HepG2 (cell line): ENCODE measurements around the gene ZNF169. TPM values are rescaled to one million over a fixed set of nuclear protein-coding genes. Genes with fewer than 3 reads are reported as not detected.

Source experiments
- FOXM1 ChIP-seq: sonication (generic); formaldehyde crosslinking; IDR thresholded peaks from 2 replicates; pipeline ENCODE4 v1.5.0; 2020; ENCODE audit warnings: missing genetic modification reagents
- GPN1 ChIP-seq: sonication (generic); formaldehyde crosslinking; IDR thresholded peaks from 2 replicates; pipeline ENCODE4 v1.5.1; 2020; ENCODE audit warnings: missing genetic modification reagents, borderline replicate concordance
- LCORL ChIP-seq, 2 experiments: fragments of 450-650 bp in 1 of 2; sonication (generic) in 1 of 2; formaldehyde crosslinking in 1 of 2; IDR thresholded peaks; 2 replicates each; pipeline versions ENCODE4 v1.5.0 to v1.6.1; 2017 to 2020; ENCODE audit warnings: antibody characterized with exemption in 1 of 2, missing genetic modification reagents in 1 of 2
- MAF1 ChIP-seq: sonication (generic); formaldehyde crosslinking; IDR thresholded peaks from 2 replicates; pipeline ENCODE4 v1.5.0; 2020; ENCODE audit warnings: missing genetic modification reagents, borderline replicate concordance
- NFATC3 ChIP-seq: sonication (generic); formaldehyde crosslinking; IDR thresholded peaks from 2 replicates; pipeline ENCODE4 v1.5.1; 2020; ENCODE audit warnings: mild to moderate bottlenecking, missing genetic modification reagents
- SAP130 ChIP-seq: IDR thresholded peaks from 2 replicates; pipeline ENCODE4 v1.6.1; 2016; ENCODE audit warnings: low read depth
- ZBTB8A ChIP-seq: sonication (generic); formaldehyde crosslinking; IDR thresholded peaks from 2 replicates; pipeline ENCODE4 v1.4.0; 2020; ENCODE audit warnings: mild to moderate bottlenecking, low read depth, missing genetic modification reagents, borderline replicate concordance
- ZFP37 ChIP-seq: sonication (generic); formaldehyde crosslinking; IDR thresholded peaks from 2 replicates; pipeline ENCODE4 v1.4.0; 2020; ENCODE audit warnings: missing genetic modification reagents, borderline replicate concordance
- ZNF138 ChIP-seq: sonication (generic); formaldehyde crosslinking; IDR thresholded peaks from 2 replicates; pipeline ENCODE4 v1.5.0; 2020; ENCODE audit warnings: mild to moderate bottlenecking, low read depth, missing genetic modification reagents
- ZNF264 ChIP-seq: sonication (generic); formaldehyde crosslinking; IDR thresholded peaks from 2 replicates; pipeline ENCODE4 v1.4.0; 2020; ENCODE audit warnings: missing genetic modification reagents
- ZSCAN20 ChIP-seq: sonication (generic); formaldehyde crosslinking; IDR thresholded peaks from 2 replicates; pipeline ENCODE4 v1.4.0; 2020; ENCODE audit warnings: missing genetic modification reagents, mild to moderate bottlenecking, borderline replicate concordance
- polyA plus RNA-seq, 8 experiments: library from polyadenylated mRNA; depleted of rRNA in 3 of 8; stranded (reverse) in 7 of 8; unstranded in 1 of 8; fragments of >200 nt; fragmentation: Illumina TruSeq in 4 of 8; extraction: Trizol in 4 of 8; gene quantifications; 2 replicates each; pipeline versions ENCODE4 v1.2.1 to v1.2.3, GENCODE V29; 2011 to 2016; ENCODE audit warnings: low read depth in 4 of 8, missing spikeins in 1 of 8, mixed read lengths in 1 of 8; ENCODE audit not compliant: insufficient read depth in 1 of 8
- total RNA-seq, 5 experiments: library from RNA; depleted of rRNA; stranded (reverse); fragments of >200 nt; fragmentation: Illumina TruSeq; extraction: Trizol; gene quantifications; 2 replicates each; pipeline ENCODE4 v1.2.3, GENCODE V29; 2016; ENCODE audit warnings: low read depth in 1 of 5
- TF ChIP-seq, protein P1 (sequence below): sonication (generic); formaldehyde crosslinking; IDR thresholded peaks from 2 replicates; pipeline ENCODE4 v1.5.0; 2020; ENCODE audit warnings: missing genetic modification reagents
- TF ChIP-seq, protein P2 (sequence below): sonication (generic); formaldehyde crosslinking; IDR thresholded peaks from 2 replicates; pipeline ENCODE4 v1.4.0; 2020; ENCODE audit warnings: missing genetic modification reagents
- TF ChIP-seq, protein P3 (sequence below), 2 experiments: fragments of 450-650 bp in 1 of 2; sonication (generic) in 1 of 2; formaldehyde crosslinking in 1 of 2; IDR thresholded peaks; 2 replicates each; pipeline versions ENCODE4 v1.6.1 to v1.8.0; 2016 to 2022; ENCODE audit warnings: antibody characterized with exemption in 1 of 2, mild to moderate bottlenecking in 1 of 2, missing genetic modification reagents in 1 of 2
- TF ChIP-seq, protein P4 (sequence below): sonication (generic); formaldehyde crosslinking; IDR thresholded peaks from 2 replicates; pipeline ENCODE4 v1.4.0; 2020; ENCODE audit warnings: missing genetic modification reagents

ZNF169 gene
- total and polyA plus RNA-seq, 2 of the 13 experiments (the other 11 are each of a cell fraction or from before 2014, with no cell fraction given) = 2.1 to 6.3 TPM

DNA sequence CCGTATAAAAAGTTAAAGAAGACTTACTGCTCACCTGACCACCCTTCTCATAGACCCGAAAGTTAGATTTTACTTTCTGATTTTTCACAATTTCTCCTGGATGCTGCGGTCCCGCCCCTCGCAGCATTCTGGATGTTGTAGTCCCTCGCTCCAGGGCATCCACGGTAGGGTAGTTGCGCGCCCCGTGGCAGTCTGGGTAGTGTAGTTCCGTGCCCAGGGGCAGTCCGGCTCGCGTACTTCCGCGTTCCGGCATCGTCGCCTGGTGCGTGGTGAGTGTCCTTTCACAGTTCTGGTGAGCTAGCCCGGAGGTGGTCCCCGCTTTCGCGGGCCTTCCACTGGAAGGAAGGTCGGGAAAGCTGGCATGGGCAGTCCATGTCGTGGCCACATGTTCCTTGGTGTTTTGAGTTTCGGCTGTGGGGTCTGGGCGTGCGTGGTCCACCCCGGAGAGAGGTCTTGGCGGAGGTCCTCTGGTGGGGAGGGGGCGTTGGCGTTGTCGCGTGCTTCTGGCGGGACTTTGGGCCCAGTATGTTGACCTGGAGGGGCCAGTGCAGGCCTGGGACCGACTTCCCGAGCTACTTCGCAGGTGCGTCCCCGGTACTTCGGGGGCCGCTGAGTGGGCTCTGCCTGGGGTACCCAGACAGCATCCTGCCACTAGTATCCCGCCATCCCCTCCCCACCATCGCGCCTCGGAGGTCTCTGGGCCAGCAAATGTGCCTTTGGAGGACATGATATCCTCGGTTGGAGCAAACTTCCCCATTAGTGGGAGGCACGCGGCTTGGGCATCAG, at the start of gene ZNF169 (continued):
- TF ChIP-seq ZBTB8A (CRISPR knock-in tag) = no peak
- TF ChIP-seq MAF1 (CRISPR knock-in tag) = 0 out of 2 replicates have a peak, but pooled peaks have one; percentile 31
- TF ChIP-seq ZFP37 (CRISPR knock-in tag) = no peak
- TF ChIP-seq, protein P1, sequence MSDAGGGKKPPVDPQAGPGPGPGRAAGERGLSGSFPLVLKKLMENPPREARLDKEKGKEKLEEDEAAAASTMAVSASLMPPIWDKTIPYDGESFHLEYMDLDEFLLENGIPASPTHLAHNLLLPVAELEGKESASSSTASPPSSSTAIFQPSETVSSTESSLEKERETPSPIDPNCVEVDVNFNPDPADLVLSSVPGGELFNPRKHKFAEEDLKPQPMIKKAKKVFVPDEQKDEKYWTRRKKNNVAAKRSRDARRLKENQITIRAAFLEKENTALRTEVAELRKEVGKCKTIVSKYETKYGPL (CRISPR knock-in tag) = no peak
- peak; percentile 93 for TF ChIP-seq SAP130
- TF ChIP-seq GPN1 (CRISPR knock-in tag) = no peak
- no peak for TF ChIP-seq FOXM1
- 0 out of 2 replicates have a peak, but pooled peaks have one; percentile 74 for TF ChIP-seq NFATC3
- no peak for TF ChIP-seq ZNF138
- TF ChIP-seq, protein P2, sequence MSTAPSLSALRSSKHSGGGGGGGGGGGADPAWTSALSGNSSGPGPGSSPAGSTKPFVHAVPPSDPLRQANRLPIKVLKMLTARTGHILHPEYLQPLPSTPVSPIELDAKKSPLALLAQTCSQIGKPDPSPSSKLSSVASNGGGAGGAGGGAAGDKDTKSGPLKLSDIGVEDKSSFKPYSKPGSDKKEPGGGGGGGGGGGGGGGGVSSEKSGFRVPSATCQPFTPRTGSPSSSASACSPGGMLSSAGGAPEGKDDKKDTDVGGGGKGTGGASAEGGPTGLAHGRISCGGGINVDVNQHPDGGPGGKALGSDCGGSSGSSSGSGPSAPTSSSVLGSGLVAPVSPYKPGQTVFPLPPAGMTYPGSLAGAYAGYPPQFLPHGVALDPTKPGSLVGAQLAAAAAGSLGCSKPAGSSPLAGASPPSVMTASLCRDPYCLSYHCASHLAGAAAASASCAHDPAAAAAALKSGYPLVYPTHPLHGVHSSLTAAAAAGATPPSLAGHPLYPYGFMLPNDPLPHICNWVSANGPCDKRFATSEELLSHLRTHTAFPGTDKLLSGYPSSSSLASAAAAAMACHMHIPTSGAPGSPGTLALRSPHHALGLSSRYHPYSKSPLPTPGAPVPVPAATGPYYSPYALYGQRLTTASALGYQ (CRISPR knock-in tag) = no peak
- no peak for TF ChIP-seq LCORL (IDR thresholded peaks at IDR 0.05)
- TF ChIP-seq LCORL (CRISPR knock-in tag; IDR thresholded peaks at IDR 0.05) = peak; percentile 83
- no peak for TF ChIP-seq ZSCAN20 (CRISPR knock-in tag)
- TF ChIP-seq, protein P3, sequence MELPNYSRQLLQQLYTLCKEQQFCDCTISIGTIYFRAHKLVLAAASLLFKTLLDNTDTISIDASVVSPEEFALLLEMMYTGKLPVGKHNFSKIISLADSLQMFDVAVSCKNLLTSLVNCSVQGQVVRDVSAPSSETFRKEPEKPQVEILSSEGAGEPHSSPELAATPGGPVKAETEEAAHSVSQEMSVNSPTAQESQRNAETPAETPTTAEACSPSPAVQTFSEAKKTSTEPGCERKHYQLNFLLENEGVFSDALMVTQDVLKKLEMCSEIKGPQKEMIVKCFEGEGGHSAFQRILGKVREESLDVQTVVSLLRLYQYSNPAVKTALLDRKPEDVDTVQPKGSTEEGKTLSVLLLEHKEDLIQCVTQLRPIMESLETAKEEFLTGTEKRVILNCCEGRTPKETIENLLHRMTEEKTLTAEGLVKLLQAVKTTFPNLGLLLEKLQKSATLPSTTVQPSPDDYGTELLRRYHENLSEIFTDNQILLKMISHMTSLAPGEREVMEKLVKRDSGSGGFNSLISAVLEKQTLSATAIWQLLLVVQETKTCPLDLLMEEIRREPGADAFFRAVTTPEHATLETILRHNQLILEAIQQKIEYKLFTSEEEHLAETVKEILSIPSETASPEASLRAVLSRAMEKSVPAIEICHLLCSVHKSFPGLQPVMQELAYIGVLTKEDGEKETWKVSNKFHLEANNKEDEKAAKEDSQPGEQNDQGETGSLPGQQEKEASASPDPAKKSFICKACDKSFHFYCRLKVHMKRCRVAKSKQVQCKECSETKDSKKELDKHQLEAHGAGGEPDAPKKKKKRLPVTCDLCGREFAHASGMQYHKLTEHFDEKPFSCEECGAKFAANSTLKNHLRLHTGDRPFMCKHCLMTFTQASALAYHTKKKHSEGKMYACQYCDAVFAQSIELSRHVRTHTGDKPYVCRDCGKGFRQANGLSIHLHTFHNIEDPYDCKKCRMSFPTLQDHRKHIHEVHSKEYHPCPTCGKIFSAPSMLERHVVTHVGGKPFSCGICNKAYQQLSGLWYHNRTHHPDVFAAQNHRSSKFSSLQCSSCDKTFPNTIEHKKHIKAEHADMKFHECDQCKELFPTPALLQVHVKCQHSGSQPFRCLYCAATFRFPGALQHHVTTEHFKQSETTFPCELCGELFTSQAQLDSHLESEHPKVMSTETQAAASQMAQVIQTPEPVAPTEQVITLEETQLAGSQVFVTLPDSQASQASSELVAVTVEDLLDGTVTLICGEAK (IDR thresholded peaks at IDR 0.05) = no peak
- TF ChIP-seq, protein P3 (CRISPR knock-in tag; IDR thresholded peaks at IDR 0.05) = peak; percentile 80
- no peak for TF ChIP-seq ZNF264
- TF ChIP-seq, protein P4, sequence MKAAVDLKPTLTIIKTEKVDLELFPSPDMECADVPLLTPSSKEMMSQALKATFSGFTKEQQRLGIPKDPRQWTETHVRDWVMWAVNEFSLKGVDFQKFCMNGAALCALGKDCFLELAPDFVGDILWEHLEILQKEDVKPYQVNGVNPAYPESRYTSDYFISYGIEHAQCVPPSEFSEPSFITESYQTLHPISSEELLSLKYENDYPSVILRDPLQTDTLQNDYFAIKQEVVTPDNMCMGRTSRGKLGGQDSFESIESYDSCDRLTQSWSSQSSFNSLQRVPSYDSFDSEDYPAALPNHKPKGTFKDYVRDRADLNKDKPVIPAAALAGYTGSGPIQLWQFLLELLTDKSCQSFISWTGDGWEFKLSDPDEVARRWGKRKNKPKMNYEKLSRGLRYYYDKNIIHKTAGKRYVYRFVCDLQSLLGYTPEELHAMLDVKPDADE (CRISPR knock-in tag) = no peak
